Middle frontal gyrus (tissue), 1 donor: ENCODE results near the gene PAN3.
"Not testable (repeated sequence)": the region's sequence is repeated elsewhere in the genome, so short reads cannot be mapped to it uniquely, and the experiment has no call there.

Experiments used
- DNase-seq: peaks from one replicate; pipeline ENCODE4 v3.0.0-alpha.2; 2015; ENCODE audit warnings: low spot score; ENCODE audit errors: extremely low spot score

The PAN3 gene

GRCh38 chr13:28138012-28138755 is at the start of gene PAN3:
PAN3 (plus strand) TSS chr13:28138545; CDS start chr13:28138658, 113 bp downstream.
- peak; percentile 87 for DNase-seq

GRCh38 chr13:28089065-28089464 is 49.3 kb upstream of the PAN3 start:
- DNase-seq, result no peak

GRCh38 chr13:28092431-28092830 is 45.9 kb upstream of the PAN3 start:
- DNase-seq, result no peak

GRCh38 chr13:28093881-28094280 is 44.5 kb upstream of the PAN3 start:
- no peak for DNase-seq

GRCh38 chr13:28094306-28094705 is 44.0 kb upstream of the PAN3 start:
- DNase-seq, result no peak

GRCh38 chr13:28097503-28097902 is 40.8 kb upstream of the PAN3 start:
- no peak for DNase-seq

GRCh38 chr13:28099396-28100149 is 38.8 kb upstream of the PAN3 start:
- DNase-seq, result no peak

- no peak for DNase-seq
Measured at GRCh38 chr13:28100150-28101121, 37.9 kb upstream of the PAN3 start, which contains the start of gene FLT3. FLT3 (minus strand) TSS chr13:28100576; CDS start chr13:28100510, 66 bp downstream.

- not testable (repeated sequence) for DNase-seq
Measured at GRCh38 chr13:28101886-28102285, 36.5 kb upstream of the PAN3 start.

GRCh38 chr13:28106976-28107375 is 31.4 kb upstream of the PAN3 start:
- no peak for DNase-seq

GRCh38 chr13:28110414-28110813 is 27.9 kb upstream of the PAN3 start:
- no peak for DNase-seq

GRCh38 chr13:28116736-28117135 is 21.6 kb upstream of the PAN3 start:
- no peak for DNase-seq

- no peak for DNase-seq
Measured at GRCh38 chr13:28117689-28118377, 20.5 kb upstream of the PAN3 start.

GRCh38 chr13:28120317-28120716 is 18.0 kb upstream of the PAN3 start:
- no peak for DNase-seq

- DNase-seq, result no peak
Measured at GRCh38 chr13:28121224-28121623, 17.1 kb upstream of the PAN3 start.

- no peak for DNase-seq
Measured at GRCh38 chr13:28128030-28128429, 10.3 kb upstream of the PAN3 start.

- DNase-seq, result no peak
Measured at GRCh38 chr13:28128926-28129325, 9.4 kb upstream of the PAN3 start.

- no peak for DNase-seq
Measured at GRCh38 chr13:28129911-28130693, 8.2 kb upstream of the PAN3 start.

- DNase-seq, result no peak
Measured at GRCh38 chr13:28131646-28132045, 6.7 kb upstream of the PAN3 start.

GRCh38 chr13:28136916-28137315 is 1.4 kb upstream of the PAN3 start:
- no peak for DNase-seq
